T-helper 9 cell (primary cell): ENCODE results near the gene KRTAP10-9.
"Not testable (repeated sequence)": the region's sequence is repeated elsewhere in the genome, so short reads cannot be mapped to it uniquely, and the experiment has no call there.

Source experiments
- DNase-seq: peaks from one replicate; pipeline ENCODE4 v3.0.0-alpha.2; 2020
- total RNA-seq, 2 donors: gene quantifications; one replicate each; lab custom pipeline; 2026; lab: John Stamatoyannopoulos, UW

Gene KRTAP10-9, protein sequence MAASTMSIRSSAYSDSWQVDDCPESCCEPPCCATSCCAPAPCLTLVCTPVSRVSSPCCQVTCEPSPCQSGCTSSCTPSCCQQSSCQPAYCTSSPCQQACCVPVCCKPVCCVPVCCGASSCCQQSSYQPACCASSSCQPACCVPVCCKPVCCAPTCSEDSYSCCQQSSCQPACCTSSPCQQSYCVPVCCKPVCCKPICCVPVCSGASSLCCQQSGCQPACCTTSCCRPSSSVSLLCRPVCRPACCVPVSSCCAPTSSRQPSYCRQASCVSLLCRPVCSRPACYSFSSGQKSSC
- 0 reads per million in 2 donors for total RNA-seq

GRCh38 chr21:44626673-44627143 lies at the start of gene KRTAP10-9:
KRTAP10-9 (plus strand) TSS chr21:44627093; CDS start chr21:44627172, 79 bp downstream.
- no peak for DNase-seq

DNA sequence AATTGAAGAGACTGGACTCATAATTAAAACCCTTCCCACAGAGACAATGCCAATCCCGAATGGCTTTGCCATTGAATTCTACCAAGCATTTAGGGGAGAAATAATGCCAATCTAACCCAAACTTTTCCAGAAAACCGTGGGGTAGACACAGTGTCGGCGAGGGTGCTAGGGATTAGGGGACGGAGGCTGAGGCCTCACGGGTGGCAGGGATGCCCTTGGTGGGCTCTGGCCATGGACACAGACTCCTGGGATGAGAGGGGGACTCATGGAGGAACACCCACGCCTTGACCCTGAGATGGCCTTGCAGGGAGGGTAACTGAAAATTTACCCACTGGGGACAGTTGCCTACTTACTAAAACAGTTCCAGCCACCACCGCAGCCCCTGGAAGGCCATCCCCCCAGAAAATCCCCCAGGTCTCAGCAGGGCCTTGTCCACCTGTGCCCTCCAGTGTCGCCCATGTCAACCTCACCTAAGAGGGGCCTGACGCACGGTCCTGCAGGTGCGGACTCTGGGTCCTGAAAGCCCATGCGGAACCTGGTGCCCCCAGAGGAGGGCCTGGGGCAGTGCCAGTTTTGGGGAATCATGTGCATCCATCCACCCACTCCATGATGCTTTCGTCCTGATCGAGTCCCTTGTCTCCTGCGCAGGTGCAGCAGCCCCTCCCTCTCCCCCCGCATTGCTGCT lies 48.4 kb upstream of the KRTAP10-9 start:
- no peak for DNase-seq

GRCh38 chr21:44579056-44579832 lies 47.6 kb upstream of the KRTAP10-9 start:
- DNase-seq = no peak

- DNase-seq = no peak
These were observed 47.1 kb upstream of the KRTAP10-9 start for GRCh38 chr21:44579833-44580144.

GRCh38 chr21:44580231-44580821 lies 46.6 kb upstream of the KRTAP10-9 start, which contains the start of gene KRTAP10-5:
KRTAP10-5 (minus strand) TSS chr21:44580604; CDS start chr21:44580578, 26 bp downstream.
- DNase-seq = not testable (repeated sequence)

DNA sequence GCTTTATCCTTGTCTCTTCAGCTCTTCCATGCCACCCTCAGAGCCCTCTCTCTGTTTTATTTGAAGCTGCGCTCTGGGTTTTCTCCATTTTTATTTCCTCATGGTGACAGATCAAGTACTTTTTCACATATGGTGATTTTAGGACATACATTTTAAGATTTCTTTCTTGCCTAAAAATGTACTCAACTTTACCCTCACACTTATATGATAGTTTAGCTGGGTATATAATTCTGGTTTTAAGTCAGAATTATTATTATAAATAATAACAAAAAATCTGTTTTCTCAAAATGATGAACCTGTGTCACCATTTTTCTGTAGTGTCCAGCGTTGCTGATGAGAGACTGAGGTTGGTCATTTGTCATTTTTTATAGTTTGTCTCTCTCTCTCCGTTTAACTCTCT lies 45.7 kb upstream of the KRTAP10-9 start:
- DNase-seq = no peak

DNA sequence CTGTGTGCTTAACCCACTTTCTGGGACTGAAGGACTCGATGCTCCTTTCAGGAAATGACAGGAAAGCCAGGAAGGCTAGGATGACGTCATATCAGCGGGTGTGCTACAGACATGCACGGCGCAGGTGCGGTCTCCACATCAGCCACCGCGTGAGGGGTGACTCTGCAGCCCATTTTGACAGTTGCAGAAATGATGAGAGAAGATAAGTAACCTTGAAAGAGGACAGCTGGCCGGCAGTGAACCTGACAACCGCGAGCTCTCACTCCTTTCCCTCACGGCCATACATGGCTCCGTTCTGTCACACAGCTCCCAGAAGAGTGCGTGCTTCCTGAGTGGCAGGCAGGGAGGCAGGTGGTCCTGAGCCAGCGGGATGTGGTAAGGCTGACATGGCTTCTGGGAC lies 44.8 kb upstream of the KRTAP10-9 start:
- no peak for DNase-seq

GRCh38 chr21:44583089-44583799 lies 43.6 kb upstream of the KRTAP10-9 start:
- no peak for DNase-seq

GRCh38 chr21:44583800-44584147 lies 43.1 kb upstream of the KRTAP10-9 start:
- DNase-seq = no peak

DNA sequence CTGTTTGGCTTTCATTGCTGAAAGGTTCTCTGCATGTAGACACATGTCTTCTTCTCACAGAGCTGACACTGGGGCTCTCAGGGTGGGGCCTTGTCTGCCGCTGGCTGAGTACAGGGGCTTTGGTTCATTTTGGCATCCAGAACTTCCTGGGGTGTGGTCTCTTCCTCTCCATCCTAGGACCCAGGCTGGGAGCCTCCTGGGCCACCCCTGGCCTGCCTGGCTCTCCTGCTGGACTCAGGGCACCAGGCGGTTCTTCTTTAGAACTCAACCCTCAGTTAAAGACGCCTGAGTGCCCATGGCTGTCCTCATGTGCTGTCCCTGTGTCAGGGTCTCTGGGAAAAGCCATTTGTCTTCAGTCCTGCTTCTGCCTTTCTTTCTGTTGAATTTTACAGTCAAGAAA lies 41.0 kb upstream of the KRTAP10-9 start:
- no peak for DNase-seq

DNA sequence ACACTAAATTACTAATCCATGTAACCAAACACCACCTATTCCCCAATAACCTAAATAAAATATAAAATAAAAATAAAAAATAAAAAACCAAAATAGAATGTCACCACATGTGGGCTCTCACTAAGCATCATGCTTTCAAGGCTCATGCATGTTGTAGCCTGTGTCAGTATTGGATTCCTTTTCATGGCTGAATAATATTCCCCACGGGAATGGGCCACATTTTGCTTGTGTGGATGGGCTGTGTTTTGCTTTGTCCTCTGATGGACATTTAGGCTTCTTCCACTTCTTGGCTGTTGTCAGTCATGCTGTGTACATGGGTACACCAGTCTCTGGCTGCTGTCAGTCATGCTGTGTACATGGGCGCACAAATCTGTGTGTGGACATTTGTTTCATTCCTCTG lies 37.8 kb upstream of the KRTAP10-9 start:
- no peak for DNase-seq

DNA sequence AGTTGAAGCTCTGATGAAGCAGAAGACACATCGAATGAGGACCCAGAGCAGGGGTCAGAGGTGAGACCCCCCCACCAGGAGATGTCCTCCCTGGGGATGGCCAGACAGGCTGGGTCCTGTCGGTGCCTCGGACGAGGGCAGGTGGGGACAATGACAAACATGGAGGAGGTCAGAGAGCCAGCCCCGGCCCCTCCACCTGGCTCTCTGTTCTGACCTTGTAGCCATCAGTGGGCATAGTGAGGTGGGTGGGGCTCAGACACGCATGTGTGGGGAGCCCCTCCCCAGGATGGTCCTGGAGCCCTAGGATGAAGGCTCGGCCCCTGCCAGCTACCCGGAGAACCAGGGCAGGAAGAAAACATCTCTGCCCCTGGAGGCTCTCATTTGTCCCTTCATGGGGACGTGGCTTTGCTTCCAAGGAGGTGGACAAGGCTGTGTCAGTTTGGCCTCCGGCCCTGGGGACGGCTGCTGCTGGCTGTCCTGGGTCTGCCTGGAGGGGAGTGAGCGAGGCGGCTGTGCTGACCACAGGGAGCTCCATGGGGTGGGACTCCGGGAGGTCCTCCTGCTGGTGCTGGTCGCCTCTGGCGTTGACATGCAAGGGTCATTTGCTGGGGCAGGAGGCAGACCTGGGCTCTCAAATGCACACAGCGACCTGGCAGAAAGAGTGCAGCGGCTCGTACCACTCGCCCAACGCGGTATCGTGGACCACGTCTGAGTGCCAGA lies 37.1 kb upstream of the KRTAP10-9 start:
- no peak for DNase-seq

GRCh38 chr21:44590311-44590721 lies 36.6 kb upstream of the KRTAP10-9 start:
- DNase-seq = no peak

- not testable (repeated sequence) for DNase-seq
These were observed 35.7 kb upstream of the KRTAP10-9 start for GRCh38 chr21:44590897-44591800.

- DNase-seq = not testable (repeated sequence)
These were observed 35.1 kb upstream of the KRTAP10-9 start for GRCh38 chr21:44591801-44592130.

- DNase-seq = no peak
These were observed 34.2 kb upstream of the KRTAP10-9 start, which contains the start of gene KRTAP10-6 for GRCh38 chr21:44592446-44593311. KRTAP10-6 (minus strand) TSS chr21:44592505; CDS start chr21:44592484, 21 bp downstream.

DNA sequence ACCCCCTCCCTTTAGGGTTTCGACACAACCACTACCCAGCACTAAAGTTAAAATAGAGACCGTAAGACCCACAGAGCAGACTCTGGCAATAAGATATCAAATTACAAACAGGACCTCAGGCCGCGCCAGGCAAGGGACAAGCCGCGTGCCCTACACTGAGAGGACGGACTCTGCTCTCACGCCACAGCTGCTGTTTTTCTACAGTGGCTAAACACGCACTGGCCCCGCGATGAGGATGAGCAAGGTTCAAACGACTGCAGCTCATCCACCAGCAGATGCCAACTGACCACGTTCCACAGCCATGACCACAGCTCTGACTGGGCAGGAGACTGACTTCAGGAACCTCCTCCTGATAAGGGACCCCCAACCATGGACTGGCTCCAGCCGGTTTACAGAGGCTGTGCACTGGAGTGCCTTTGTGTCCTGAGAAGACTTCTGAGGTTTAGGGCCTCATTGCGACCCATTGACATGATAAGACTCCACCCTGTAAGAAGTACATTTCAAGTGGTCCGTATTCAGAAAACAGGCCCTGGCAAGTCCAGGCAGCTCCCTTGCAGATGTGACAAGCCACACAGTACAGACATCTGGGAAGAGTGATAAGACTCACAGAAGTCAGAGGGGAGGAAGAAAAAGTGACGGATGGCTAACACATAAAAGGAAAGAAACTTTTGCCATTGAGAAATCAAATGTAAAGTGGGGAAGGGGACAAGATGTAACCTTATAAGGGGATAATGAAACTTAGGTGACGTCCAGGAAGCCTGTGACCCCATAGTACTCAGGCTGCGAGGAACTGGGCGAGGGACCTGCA lies 33.1 kb upstream of the KRTAP10-9 start:
- no peak for DNase-seq

DNA sequence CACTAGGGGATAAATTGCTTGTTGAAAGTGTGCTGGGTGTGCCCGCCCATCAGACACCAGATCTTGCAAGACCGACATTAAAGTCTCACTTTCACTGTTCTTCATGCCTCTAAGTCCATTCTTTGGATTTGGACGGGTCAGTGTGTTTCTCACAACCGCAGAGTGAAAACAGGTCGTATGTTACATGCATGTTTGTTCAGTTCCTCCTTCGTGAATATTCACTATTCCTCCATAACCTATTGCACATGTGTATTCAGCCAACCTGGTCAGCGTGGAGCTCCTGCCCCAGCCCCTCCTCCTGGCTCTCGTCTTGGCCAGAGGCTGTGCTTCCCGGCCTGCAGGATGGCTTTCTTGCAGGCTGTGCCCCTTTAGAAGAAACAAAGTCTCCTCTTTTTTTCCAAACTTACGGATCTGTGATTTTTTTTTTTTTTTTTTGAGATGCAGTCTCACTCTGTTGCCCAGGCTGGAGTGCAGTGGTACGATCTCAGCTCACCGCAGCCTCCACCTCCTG lies 32.4 kb upstream of the KRTAP10-9 start:
- DNase-seq = no peak

GRCh38 chr21:44595524-44595923 lies 31.4 kb upstream of the KRTAP10-9 start:
- no peak for DNase-seq
